IPS DF 4.7 (cell line): ENCODE data around the gene BTBD19.
"Not testable (repeated sequence)": the region's sequence is repeated elsewhere in the genome, so short reads cannot be mapped to it uniquely, and the experiment has no call there.

Experiments used
- DNase-seq: peaks from one replicate; pipeline ENCODE4 v3.0.0-alpha.2; 2013; ENCODE audit warnings: low spot score; ENCODE audit errors: extremely low read depth

The BTBD19 gene

GRCh38 chr1:44787506-44787905 lies 20.8 kb upstream of the BTBD19 start:
- no peak for DNase-seq

- no peak for DNase-seq
Measured at GRCh38 chr1:44788120-44788860, 20.0 kb upstream of the BTBD19 start, which contains the start of gene BEST4. BEST4 (minus strand) TSS chr1:44788170; CDS start chr1:44787705, 465 bp downstream.

- no peak for DNase-seq
Measured at GRCh38 chr1:44790968-44791801, 17.1 kb upstream of the BTBD19 start.

GRCh38 chr1:44792736-44793502 lies 15.4 kb upstream of the BTBD19 start:
- no peak for DNase-seq

GRCh38 chr1:44797886-44798285 lies 10.4 kb upstream of the BTBD19 start:
- DNase-seq, result not testable (repeated sequence)

- no peak for DNase-seq
Measured at GRCh38 chr1:44798481-44799365, 9.6 kb upstream of the BTBD19 start.

- DNase-seq, result peak; percentile 66
Measured at GRCh38 chr1:44799770-44800584, 8.3 kb upstream of the BTBD19 start, which contains the start of gene PLK3. PLK3 (plus strand) TSS chr1:44800377; CDS start chr1:44800464, 87 bp downstream.

GRCh38 chr1:44801491-44802305 lies 6.6 kb upstream of the BTBD19 start:
- no peak for DNase-seq

GRCh38 chr1:44802306-44803061 lies 5.8 kb upstream of the BTBD19 start:
- DNase-seq, result no peak

GRCh38 chr1:44803062-44803311 lies 5.3 kb upstream of the BTBD19 start:
- no peak for DNase-seq

GRCh38 chr1:44803312-44804095 lies 4.8 kb upstream of the BTBD19 start:
- DNase-seq, result no peak

- no peak for DNase-seq
Measured at GRCh38 chr1:44805311-44806024, 2.9 kb upstream of the BTBD19 start.

GRCh38 chr1:44806025-44806703 lies 2.2 kb upstream of the BTBD19 start:
- DNase-seq, result no peak

GRCh38 chr1:44806704-44807363 lies 1.5 kb upstream of the BTBD19 start, which contains the start of gene DYNLT4:
DYNLT4 (minus strand) TSS chr1:44807351; CDS start chr1:44806668, 683 bp downstream.
- DNase-seq, result no peak

GRCh38 chr1:44807364-44808062 lies 810 bp upstream of the BTBD19 start:
- peak; percentile 92 for DNase-seq
